Natural killer cell (primary cell): ENCODE measurements around the gene NCOA1. TPM values are rescaled to one million over a fixed set of nuclear protein-coding genes. Genes with fewer than 3 reads are reported as not detected.
A peak's percentile ranks its signal among the peaks of the same experiment; 100 is the strongest.

ENCODE experiments used
- ATAC-seq, 3 donors: fragments of 150-1000 bp in 2 of 3; fragments of 200-7000 bp in 1 of 3; cut with Tn5 transposase; 1 replicate in 1 of 3; 2 replicates in 2 of 3; pipeline ENCODE4 v1.10.0; 2021; ENCODE audit warnings: mild to moderate bottlenecking in 2 of 3, moderate library complexity in 2 of 3
- DNase-seq, 2 donors: peaks; one replicate each; pipeline versions ENCODE4 v3.0.0 to v3.0.0-alpha.2; 2013 to 2021; ENCODE audit warnings: mixed read lengths in 1 of 2
- H3K27ac ChIP-seq: one replicate; pipeline ENCODE4 v1.5.1; 2013; ENCODE audit warnings: mild to moderate bottlenecking, low read length
- H3K27me3 ChIP-seq: one replicate; pipeline ENCODE4 v1.6.1; 2013; ENCODE audit warnings: low read length; ENCODE audit not compliant: control insufficient read depth, insufficient read depth
- H3K36me3 ChIP-seq: one replicate; pipeline ENCODE4 v1.6.1; 2013; ENCODE audit warnings: low read length; ENCODE audit not compliant: control insufficient read depth, insufficient read depth
- H3K4me1 ChIP-seq: one replicate; pipeline ENCODE4 v1.6.1; 2013; ENCODE audit warnings: low read length; ENCODE audit not compliant: control insufficient read depth, insufficient read depth
- H3K4me3 ChIP-seq: one replicate; pipeline ENCODE4 v1.5.1; 2013; ENCODE audit warnings: low read length
- H3K9me3 ChIP-seq: one replicate; pipeline ENCODE4 v1.6.1; 2013; ENCODE audit warnings: low read length; ENCODE audit not compliant: control insufficient read depth, insufficient read depth
- H3K27ac Mint-ChIP-seq, 2 donors: one replicate each; pipeline ENCODE4 v1.8.0; 2022; ENCODE audit warnings: mild to moderate bottlenecking in 2 of 2, mixed read lengths in 2 of 2, moderate library complexity in 1 of 2
- H3K27me3 Mint-ChIP-seq, 2 donors: one replicate each; pipeline ENCODE4 v1.8.0; 2022; ENCODE audit warnings: low read depth in 2 of 2, mixed read lengths in 2 of 2
- H3K36me3 Mint-ChIP-seq: one replicate; pipeline ENCODE4 v1.8.0; 2022; ENCODE audit warnings: mixed read lengths
- H3K4me1 Mint-ChIP-seq, 2 donors: one replicate each; pipeline ENCODE4 v1.8.0; 2022; ENCODE audit warnings: mixed read lengths in 2 of 2
- H3K4me3 Mint-ChIP-seq: one replicate; pipeline ENCODE4 v1.8.0; 2022; ENCODE audit warnings: mild to moderate bottlenecking, moderate library complexity, mixed read lengths
- H3K9me3 Mint-ChIP-seq, 2 donors: one replicate each; pipeline ENCODE4 v1.8.0; 2022; ENCODE audit warnings: mixed read lengths in 2 of 2
- WGBS: methylation state at CpG from one replicate; pipeline ENCODE4 v1.1.7; 2013; ENCODE audit warnings: missing lambda C conversion rate; ENCODE audit not compliant: insufficient coverage; 5-methylcytosine and 5-hydroxymethylcytosine counted together
- intact Hi-C: fragments of 100-400 bp; cut with micrococcal nuclease; formaldehyde crosslinking; loops from one replicate; pipeline ENCODE4 v1.14.2; 2022
- total RNA-seq, 4 donors: library from RNA; stranded (reverse); fragments of 120-200 nt in 1 of 4; gene quantifications; one replicate each; pipeline versions ENCODE4 v1.2.3 to v1.2.4, GENCODE V29; 2013 to 2022
- TF ChIP-seq, protein P1 (sequence below): fragments of 200-600 bp; IDR thresholded peaks from one replicate; pipeline ENCODE4 v1.8.0; 2022; ENCODE audit warnings: antibody characterized with exemption

NCOA1 gene
- total RNA-seq, 3 donors from 2014 or later (not counting 1 experiment from before 2014, with no cell fraction given): 122 to 149 (median 124) TPM

- Histone ChIP-seq H3K27ac (no peak overlapping the region), H3K4me3 (no peak overlapping the region), H3K36me3 (peaks cover 13% of the 10 kb centered on the region), H3K27me3 (no peaks in the 10 kb centered on the region), H3K9me3 (no peaks in the 10 kb centered on the region), H3K4me1 (no peaks in the 10 kb centered on the region)
- ATAC-seq (no peak), DNase-seq (no peak)
- H3K4me3 Mint-ChIP-seq: no peak overlapping the region
- H3K36me3 Mint-ChIP-seq: no peaks in the 10 kb centered on the region
- intact Hi-C loops: no loop called here
- H3K27ac Mint-ChIP-seq: peak overlapping the region; percentile 31 to 53
- H3K4me1 Mint-ChIP-seq: peaks cover 9 to 28% of the 10 kb centered on the region in 2 donors
- H3K9me3 Mint-ChIP-seq: no peaks in the 10 kb centered on the region
- H3K27me3 Mint-ChIP-seq: no peaks in the 10 kb centered on the region
- WGBS: 86% methylated on average over 2 of the region's 3 CpGs
- TF ChIP-seq, protein P1, sequence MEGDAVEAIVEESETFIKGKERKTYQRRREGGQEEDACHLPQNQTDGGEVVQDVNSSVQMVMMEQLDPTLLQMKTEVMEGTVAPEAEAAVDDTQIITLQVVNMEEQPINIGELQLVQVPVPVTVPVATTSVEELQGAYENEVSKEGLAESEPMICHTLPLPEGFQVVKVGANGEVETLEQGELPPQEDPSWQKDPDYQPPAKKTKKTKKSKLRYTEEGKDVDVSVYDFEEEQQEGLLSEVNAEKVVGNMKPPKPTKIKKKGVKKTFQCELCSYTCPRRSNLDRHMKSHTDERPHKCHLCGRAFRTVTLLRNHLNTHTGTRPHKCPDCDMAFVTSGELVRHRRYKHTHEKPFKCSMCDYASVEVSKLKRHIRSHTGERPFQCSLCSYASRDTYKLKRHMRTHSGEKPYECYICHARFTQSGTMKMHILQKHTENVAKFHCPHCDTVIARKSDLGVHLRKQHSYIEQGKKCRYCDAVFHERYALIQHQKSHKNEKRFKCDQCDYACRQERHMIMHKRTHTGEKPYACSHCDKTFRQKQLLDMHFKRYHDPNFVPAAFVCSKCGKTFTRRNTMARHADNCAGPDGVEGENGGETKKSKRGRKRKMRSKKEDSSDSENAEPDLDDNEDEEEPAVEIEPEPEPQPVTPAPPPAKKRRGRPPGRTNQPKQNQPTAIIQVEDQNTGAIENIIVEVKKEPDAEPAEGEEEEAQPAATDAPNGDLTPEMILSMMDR: no peak
Observed at GRCh38 chr2:24722141-24722790, 231.2 kb downstream of the NCOA1 start.

DNA sequence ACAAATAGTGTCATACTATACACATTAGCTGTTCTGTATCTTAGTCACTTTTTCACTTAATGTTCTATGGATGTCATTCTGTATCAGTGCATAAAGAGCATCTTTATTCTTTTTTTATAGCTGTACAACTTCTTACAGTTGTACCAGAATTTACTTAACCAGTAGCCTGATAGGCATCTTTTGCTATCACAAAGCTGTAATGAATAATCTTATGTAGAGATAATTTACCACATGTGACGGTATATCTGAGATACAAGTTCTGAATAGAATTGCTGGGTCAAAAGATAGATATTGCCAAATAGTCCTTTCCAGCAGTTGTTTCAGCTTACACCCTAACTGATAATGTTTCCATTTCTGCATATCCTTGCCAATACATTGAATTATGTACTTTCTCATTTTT is 232.1 kb downstream of the NCOA1 start:
- H3K27me3 Mint-ChIP-seq: no peaks in the 10 kb centered on the region
- H3K9me3 Mint-ChIP-seq: no peaks in the 10 kb centered on the region
- no peaks in the 10 kb centered on the region for H3K36me3 Mint-ChIP-seq
- Histone ChIP-seq H3K27ac (no peak overlapping the region), H3K4me3 (no peak overlapping the region), H3K36me3 (peaks cover 16% of the 10 kb centered on the region), H3K9me3 (no peaks in the 10 kb centered on the region), H3K27me3 (no peaks in the 10 kb centered on the region), H3K4me1 (no peaks in the 10 kb centered on the region)
- H3K4me3 Mint-ChIP-seq: no peak overlapping the region
- TF ChIP-seq, protein P1: no peak
- intact Hi-C loops: no loop called here
- peaks cover 9 to 28% of the 10 kb centered on the region in 2 donors for H3K4me1 Mint-ChIP-seq
- ATAC-seq (peak in 1 of 3 donors; percentile 24), DNase-seq (no peak)
- peak overlapping the region; percentile 37 to 75 for H3K27ac Mint-ChIP-seq
- WGBS: no CpG with 5 or more reads among the region's 1 CpG

DNA sequence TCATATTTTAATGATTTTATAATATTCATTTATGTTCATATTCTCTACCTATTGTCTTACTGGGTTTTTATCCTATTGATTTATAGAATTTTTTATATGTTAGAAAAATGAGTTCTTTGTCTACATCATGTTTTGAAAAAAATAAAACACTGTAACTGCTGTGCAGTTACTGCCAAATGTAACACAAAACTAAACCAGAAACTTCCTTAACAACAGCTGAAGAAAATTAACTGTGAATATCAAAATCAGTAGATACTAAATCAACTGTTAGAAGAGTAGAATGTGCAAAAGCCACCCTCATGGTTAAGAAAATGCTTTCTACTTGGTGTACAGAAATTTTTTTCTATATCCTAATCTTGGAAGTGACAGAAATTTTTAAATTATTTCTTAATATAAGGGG is 232.6 kb downstream of the NCOA1 start:
- Histone ChIP-seq H3K4me3 (no peak overlapping the region), H3K27me3 (no peaks in the 10 kb centered on the region), H3K4me1 (no peaks in the 10 kb centered on the region), H3K27ac (no peak overlapping the region), H3K9me3 (no peaks in the 10 kb centered on the region), H3K36me3 (peaks cover 20% of the 10 kb centered on the region)
- Mint-ChIP-seq H3K4me1 (peaks cover 9 to 28% of the 10 kb centered on the region in 2 donors), H3K27ac (peak overlapping the region; percentile 58 to 75), H3K36me3 (no peaks in the 10 kb centered on the region), H3K9me3 (no peaks in the 10 kb centered on the region), H3K27me3 (no peaks in the 10 kb centered on the region), H3K4me3 (no peak overlapping the region)
- intact Hi-C loops: no loop called here
- peak; percentile 52 to 70 (median 56) for ATAC-seq
- TF ChIP-seq, protein P1: no peak
- no peak for DNase-seq
